Stromal cell of bone marrow (primary cell): ENCODE measurements around the gene PTPRG.
"Not testable (repeated sequence)": the region's sequence is repeated elsewhere in the genome, so short reads cannot be mapped to it uniquely, and the experiment has no call there.

Source experiments
- DNase-seq: peaks from one replicate; pipeline ENCODE4 v3.0.0-alpha.2; 2012; ENCODE audit warnings: low read depth

The PTPRG gene

GRCh38 chr3:61802772-61803171 is 241.4 kb downstream of the PTPRG start:
- no peak for DNase-seq

GRCh38 chr3:61803983-61804382 is 242.6 kb downstream of the PTPRG start:
- DNase-seq = no peak

GRCh38 chr3:61804782-61805181 is 243.4 kb downstream of the PTPRG start:
- DNase-seq = no peak

GRCh38 chr3:61805510-61806080 is 244.2 kb downstream of the PTPRG start:
- no peak for DNase-seq

- no peak for DNase-seq
Observed at GRCh38 chr3:61806810-61807209, 245.4 kb downstream of the PTPRG start.

GRCh38 chr3:61807865-61808276 is 246.5 kb downstream of the PTPRG start:
- DNase-seq = no peak

- no peak for DNase-seq
Observed at GRCh38 chr3:61808526-61808925, 247.2 kb downstream of the PTPRG start.

GRCh38 chr3:61808999-61809398 is 247.6 kb downstream of the PTPRG start:
- no peak for DNase-seq

- no peak for DNase-seq
Observed at GRCh38 chr3:61809879-61810278, 248.5 kb downstream of the PTPRG start.

GRCh38 chr3:61810953-61811497 is 249.7 kb downstream of the PTPRG start:
- DNase-seq = no peak

- DNase-seq = no peak
Observed at GRCh38 chr3:61811652-61812051, 250.3 kb downstream of the PTPRG start.

GRCh38 chr3:61812085-61812484 is 250.7 kb downstream of the PTPRG start:
- DNase-seq = no peak

- no peak for DNase-seq
Observed at GRCh38 chr3:61812517-61812916, 251.1 kb downstream of the PTPRG start.

- DNase-seq = peak; percentile 43
Observed at GRCh38 chr3:61813636-61814035, 252.3 kb downstream of the PTPRG start.

- DNase-seq = no peak
Observed at GRCh38 chr3:61814674-61815073, 253.3 kb downstream of the PTPRG start.

GRCh38 chr3:61816304-61816703 is 254.9 kb downstream of the PTPRG start:
- not testable (repeated sequence) for DNase-seq

- DNase-seq = no peak
Observed at GRCh38 chr3:61819861-61820260, 258.5 kb downstream of the PTPRG start.

- DNase-seq = no peak
Observed at GRCh38 chr3:61820306-61820992, 259.1 kb downstream of the PTPRG start.

GRCh38 chr3:61821823-61822251 is 260.5 kb downstream of the PTPRG start:
- DNase-seq = peak; percentile 76

GRCh38 chr3:61822588-61822987 is 261.2 kb downstream of the PTPRG start:
- no peak for DNase-seq

GRCh38 chr3:61824553-61825135 is 263.3 kb downstream of the PTPRG start:
- no peak for DNase-seq

GRCh38 chr3:61826161-61826560 is 264.8 kb downstream of the PTPRG start:
- no peak for DNase-seq

GRCh38 chr3:61828184-61828874 is 267.0 kb downstream of the PTPRG start:
- no peak for DNase-seq
